NCI-H128 (cell line): Measurements from ENCODE around the gene PAM16.
"Not testable (repeated sequence)": the region's sequence is repeated elsewhere in the genome, so short reads cannot be mapped to it uniquely, and the experiment has no call there.

ENCODE experiments used
- DNase-seq: peaks from one replicate; lab custom pipeline; 2025; ENCODE audit not compliant: unreplicated experiment; lab: John Stamatoyannopoulos, UW

Gene PAM16

GRCh38 chr16:4353675-4354074, 2.6 kb upstream of the PAM16 start:
- DNase-seq: no peak

GRCh38 chr16:4352843-4353242, 1.7 kb upstream of the PAM16 start:
- no peak for DNase-seq

GRCh38 chr16:4351880-4352279, 759 bp upstream of the PAM16 start:
- no peak for DNase-seq

GRCh38 chr16:4350365-4350786, 745 bp downstream of the PAM16 start:
- no peak for DNase-seq

GRCh38 chr16:4349332-4349731, 1.8 kb downstream of the PAM16 start:
- DNase-seq: no peak

GRCh38 chr16:4347765-4348509, 3.2 kb downstream of the PAM16 start:
- DNase-seq: no peak

- DNase-seq: no peak
Measured at GRCh38 chr16:4347010-4347409, 4.1 kb downstream of the PAM16 start.

GRCh38 chr16:4345836-4346781, 5.0 kb downstream of the PAM16 start:
- DNase-seq: no peak

GRCh38 chr16:4344983-4345835, 5.9 kb downstream of the PAM16 start:
- no peak for DNase-seq

- not testable (repeated sequence) for DNase-seq
Measured at GRCh38 chr16:4344300-4344982, 6.7 kb downstream of the PAM16 start.

- no peak for DNase-seq
Measured at GRCh38 chr16:4342866-4343744, 8.0 kb downstream of the PAM16 start.

GRCh38 chr16:4341250-4341649, 9.9 kb downstream of the PAM16 start:
- DNase-seq: no peak

GRCh38 chr16:4340443-4340842, 10.7 kb downstream of the PAM16 start:
- DNase-seq: no peak

GRCh38 chr16:4339909-4340308, 11.2 kb downstream of the PAM16 start:
- DNase-seq: no peak

GRCh38 chr16:4339455-4339854, 11.7 kb downstream of the PAM16 start:
- DNase-seq: no peak

- no peak for DNase-seq
Measured at GRCh38 chr16:4338712-4339299, 12.3 kb downstream of the PAM16 start.

GRCh38 chr16:4338125-4338582, 13.0 kb downstream of the PAM16 start:
- DNase-seq: no peak

GRCh38 chr16:4337540-4338088, 13.5 kb downstream of the PAM16 start:
- no peak for DNase-seq
